A549 (cell line): ENCODE measurements around the gene RND2. TPM values are rescaled to one million over a fixed set of nuclear protein-coding genes. Genes with fewer than 3 reads are reported as not detected.
A peak's percentile ranks its signal among the peaks of the same experiment; 100 is the strongest.

ENCODE experiments used
- ATAC-seq, 2 experiments: fragments of 200-7000 bp in 1 of 2; fragments of >200 bp in 1 of 2; cut with Nextera tagmentation in 1 of 2; cut with Tn5 transposase in 1 of 2; 3 replicates each; pipeline versions ENCODE4 v1.8.0 to v1.9.1; 2018 to 2020; ENCODE audit warnings: mild to moderate bottlenecking in 1 of 2, moderate library complexity in 1 of 2
- CTCF ChIA-PET: fragments of 300-600 bp; sonication (Branson Sonifier 250); formaldehyde crosslinking; extraction: SDS; loops from one replicate; lab custom pipeline; 2021; ENCODE audit warnings: antibody characterized with exemption, inconsistent platforms; lab: Yijun Ruan, JAX
- POLR2A ChIA-PET: fragments of 350-600 bp; formaldehyde crosslinking; extraction: SDS; loops from one replicate; lab custom pipeline; 2021; ENCODE audit warnings: antibody characterized with exemption, inconsistent platforms; lab: Yijun Ruan, JAX
- DNase-seq, 2 experiments: peaks; one replicate each; pipeline versions ENCODE4 v3.0.0 to v3.0.0-alpha.2; 2011 to 2016; ENCODE audit warnings: low read depth in 1 of 2, low spot score in 1 of 2
- FAIRE-seq: peaks from 2 replicates; lab custom pipeline; 2011; peaks lifted over from hg19 to GRCh38; lab: Jason Lieb, UNC
- H3K27ac ChIP-seq, 2 experiments: fragments of >200 bp; sonication (Bioruptor Twin); formaldehyde crosslinking; 3 replicates each; pipeline ENCODE4 v1.5.1; 2016 to 2017
- H3K4me1 ChIP-seq: fragments of >200 bp; sonication (Bioruptor Twin); formaldehyde crosslinking; 3 replicates; pipeline ENCODE4 v1.6.1; 2016
- H3K4me2 ChIP-seq: fragments of >200 bp; sonication (Bioruptor Twin); formaldehyde crosslinking; 3 replicates; pipeline ENCODE4 v1.6.1; 2016
- H3K4me3 ChIP-seq: fragments of >200 bp; sonication (Bioruptor Twin); formaldehyde crosslinking; 3 replicates; pipeline ENCODE4 v1.5.1; 2016
- H3K9me3 ChIP-seq: fragments of >200 bp; sonication (Bioruptor Twin); formaldehyde crosslinking; 3 replicates; pipeline ENCODE4 v1.6.1; 2016
- BCL3 ChIP-seq: fragments of >200 bp; sonication (Bioruptor Twin); formaldehyde crosslinking; IDR thresholded peaks from 3 replicates; pipeline ENCODE4 v1.6.1; 2016
- BHLHE40 ChIP-seq: IDR thresholded peaks from 2 replicates; pipeline ENCODE4 v1.6.1; 2012; ENCODE audit warnings: low read depth, low read length, inconsistent platforms
- CBX2 ChIP-seq: fragments of 200-600 bp; sonication (generic); IDR thresholded peaks from 2 replicates; pipeline ENCODE4 v1.6.1; 2016; ENCODE audit warnings: low read depth, mild to moderate bottlenecking, borderline replicate concordance
- CBX8 ChIP-seq: fragments of 200-600 bp; sonication (generic); IDR thresholded peaks from 2 replicates; pipeline ENCODE4 v1.6.1; 2016
- CEBPB ChIP-seq, 2 experiments: fragments of >200 bp in 1 of 2; sonication (Bioruptor Twin) in 1 of 2; formaldehyde crosslinking in 1 of 2; IDR thresholded peaks; 2 replicates each; pipeline ENCODE4 v1.6.1; 2012 to 2016
- CHD2 ChIP-seq: fragments of 150-350 bp; IDR thresholded peaks from 2 replicates; pipeline ENCODE4 v1.6.1; 2014; ENCODE audit warnings: low read length; ENCODE audit not compliant: partially characterized antibody
- CHD4 ChIP-seq: fragments of 200-600 bp; sonication (generic); IDR thresholded peaks from 2 replicates; pipeline ENCODE4 v1.6.1; 2016; ENCODE audit warnings: antibody characterized with exemption, mild to moderate bottlenecking, borderline replicate concordance
- EHF ChIP-seq: fragments of 250-450 bp; sonication (Bioruptor Pico); IDR thresholded peaks from 2 replicates; pipeline ENCODE4 v1.5.0; 2020; ENCODE audit warnings: mild to moderate bottlenecking
- ELK1 ChIP-seq: fragments of 150-350 bp; IDR thresholded peaks from 2 replicates; pipeline ENCODE4 v1.6.1; 2014; ENCODE audit warnings: low read depth, mild to moderate bottlenecking, low read length
- EP300 ChIP-seq, 2 experiments: fragments of >200 bp; sonication (Bioruptor Twin); formaldehyde crosslinking; IDR thresholded peaks; 2 replicates in 1 of 2; 3 replicates in 1 of 2; pipeline ENCODE4 v1.6.1; 2016 to 2017
- ESRRA ChIP-seq: fragments of 150-350 bp; IDR thresholded peaks from 2 replicates; pipeline ENCODE4 v1.6.1; 2014; ENCODE audit warnings: mild to moderate bottlenecking, low read length, borderline replicate concordance
- FOSB ChIP-seq: fragments of 250-450 bp; sonication (Bioruptor Pico); IDR thresholded peaks from 2 replicates; pipeline ENCODE4 v1.5.0; 2020; ENCODE audit warnings: mild to moderate bottlenecking, moderate library complexity
- FOSL2 ChIP-seq, 2 experiments: fragments of 450-650 bp in 1 of 2; fragments of >200 bp in 1 of 2; sonication (Bioruptor Twin) in 1 of 2; formaldehyde crosslinking; IDR thresholded peaks; 2 replicates each; pipeline versions ENCODE4 v1.5.0 to v1.6.1; 2016 to 2020; ENCODE audit warnings: mild to moderate bottlenecking in 1 of 2, moderate library complexity in 1 of 2
- GATA3 ChIP-seq: IDR thresholded peaks from 2 replicates; pipeline ENCODE4 v1.6.1; 2012; ENCODE audit warnings: borderline replicate concordance
- HDAC2 ChIP-seq: fragments of 200-600 bp; sonication (generic); IDR thresholded peaks from 2 replicates; pipeline ENCODE4 v1.6.1; 2016
- HES2 ChIP-seq: fragments of >200 bp; sonication (Bioruptor Twin); formaldehyde crosslinking; IDR thresholded peaks from 2 replicates; pipeline ENCODE4 v1.6.1; 2016
- HEYL ChIP-seq: fragments of 250-450 bp; sonication (Bioruptor Pico); IDR thresholded peaks from 2 replicates; pipeline ENCODE4 v1.8.0; 2021; ENCODE audit warnings: mild to moderate bottlenecking, moderate library complexity
- HMGXB4 ChIP-seq: fragments of 250-450 bp; sonication (Bioruptor Pico); IDR thresholded peaks from 2 replicates; pipeline ENCODE4 v1.5.0; 2021; ENCODE audit warnings: mild to moderate bottlenecking, moderate library complexity, borderline replicate concordance
- HOXA7 ChIP-seq: fragments of 250-450 bp; sonication (Bioruptor Pico); IDR thresholded peaks from 2 replicates; pipeline ENCODE4 v1.5.0; 2020; ENCODE audit warnings: mild to moderate bottlenecking, moderate library complexity
- HOXB13 ChIP-seq: fragments of 250-450 bp; sonication (Bioruptor Pico); IDR thresholded peaks from 2 replicates; pipeline ENCODE4 v1.5.0; 2020; ENCODE audit warnings: low read depth, mild to moderate bottlenecking, moderate library complexity
- JUN ChIP-seq, 2 experiments: fragments of >200 bp; sonication (Bioruptor Twin); formaldehyde crosslinking; IDR thresholded peaks; 2 replicates in 1 of 2; 3 replicates in 1 of 2; pipeline ENCODE4 v1.6.1; 2016 to 2017
- JUNB ChIP-seq: fragments of >200 bp; sonication (Bioruptor Twin); formaldehyde crosslinking; IDR thresholded peaks from 2 replicates; pipeline ENCODE4 v1.6.1; 2016
- KDM1A ChIP-seq: fragments of 200-600 bp; sonication (generic); IDR thresholded peaks from 2 replicates; pipeline ENCODE4 v1.6.1; 2016; ENCODE audit warnings: low read depth, mild to moderate bottlenecking
- KDM5A ChIP-seq: fragments of 200-600 bp; sonication (generic); IDR thresholded peaks from 2 replicates; pipeline ENCODE4 v1.6.1; 2016; ENCODE audit warnings: antibody characterized with exemption, mild to moderate bottlenecking
- MAFK ChIP-seq: fragments of 450-650 bp; IDR thresholded peaks from 2 replicates; pipeline ENCODE4 v1.6.1; 2014; ENCODE audit not compliant: partially characterized antibody
- MAX ChIP-seq: IDR thresholded peaks from 2 replicates; pipeline ENCODE4 v1.6.1; 2012
- NFE2L2 ChIP-seq: fragments of 150-350 bp; conservative IDR thresholded peaks from 2 replicates; pipeline ENCODE4 v1.6.1; 2014; ENCODE audit warnings: low read length
- NPAS2 ChIP-seq: fragments of 250-450 bp; sonication (Bioruptor Pico); IDR thresholded peaks from 2 replicates; pipeline ENCODE4 v1.8.0; 2022; ENCODE audit warnings: mild to moderate bottlenecking, moderate library complexity, borderline replicate concordance
- PHF8 ChIP-seq: fragments of 200-600 bp; sonication (generic); IDR thresholded peaks from 2 replicates; pipeline ENCODE4 v1.6.1; 2016; ENCODE audit warnings: low read depth, mild to moderate bottlenecking, antibody characterized with exemption, moderate library complexity, borderline replicate concordance
- POLR2A ChIP-seq: IDR thresholded peaks from 2 replicates; pipeline ENCODE4 v1.6.1; 2012; ENCODE audit warnings: mild to moderate bottlenecking, low read length
- POLR2AphosphoS2 ChIP-seq: conservative IDR thresholded peaks from 2 replicates; pipeline ENCODE4 v1.6.1; 2012; ENCODE audit warnings: low read length, improper control_type of control experiment, inconsistent platforms
- RARB ChIP-seq: fragments of 250-450 bp; sonication (Bioruptor Pico); IDR thresholded peaks from 2 replicates; pipeline ENCODE4 v1.8.0; 2021; ENCODE audit warnings: mild to moderate bottlenecking, moderate library complexity
- RCOR1 ChIP-seq: fragments of 150-350 bp; IDR thresholded peaks from 2 replicates; pipeline ENCODE4 v1.6.1; 2014; ENCODE audit warnings: antibody characterized with exemption, low read length, low read depth
- RFX5 ChIP-seq: fragments of 450-650 bp; IDR thresholded peaks from 2 replicates; pipeline ENCODE4 v1.7.1; 2014; ENCODE audit warnings: antibody characterized with exemption, mild to moderate bottlenecking, moderate library complexity
- RNF2 ChIP-seq: fragments of 200-600 bp; sonication (generic); IDR thresholded peaks from 2 replicates; pipeline ENCODE4 v1.6.1; 2016; ENCODE audit warnings: low read depth, mild to moderate bottlenecking, antibody characterized with exemption, moderate library complexity, borderline replicate concordance
- SREBF2 ChIP-seq: fragments of 450-650 bp; IDR thresholded peaks from 2 replicates; pipeline ENCODE4 v1.6.1; 2014; ENCODE audit warnings: mild to moderate bottlenecking, moderate library complexity
- TFCP2L1 ChIP-seq: fragments of 250-450 bp; sonication (Bioruptor Pico); IDR thresholded peaks from 2 replicates; pipeline ENCODE4 v1.5.0; 2021; ENCODE audit warnings: mild to moderate bottlenecking
- ZC3H11A ChIP-seq: fragments of 450-650 bp; IDR thresholded peaks from 2 replicates; pipeline ENCODE4 v1.6.1; 2014; ENCODE audit warnings: antibody characterized with exemption, mild to moderate bottlenecking
- WGBS: methylation state at CpG from one replicate; pipeline ENCODE4 v1.1.6; 2017; ENCODE audit errors: missing lambda C conversion rate; 5-methylcytosine and 5-hydroxymethylcytosine counted together
- polyA plus RNA-seq, 4 experiments: library from polyadenylated mRNA; depleted of rRNA in 3 of 4; stranded (reverse); fragments of >200 nt; fragmentation: RNase III in 1 of 4; extraction: RNeasy Plus Mini Kit Qiagen cat#74134 plus additional on column Dnase treatment in 1 of 4; gene quantifications; 2 replicates in 3 of 4; 3 replicates in 1 of 4; pipeline ENCODE4 v1.2.3, GENCODE V29; 2011 to 2017

Gene RND2
- polyA plus RNA-seq, 2 of the 4 experiments (the other 2 are of a cell fraction): 0.19 to 0.28 TPM

GRCh38 chr17:42980274-42980765, 44.7 kb upstream of the RND2 start, which contains the start of gene RUNDC1:
Gene RUNDC1, plus strand, starts transcription at chr17:42980565. Its CDS starts 12 bp downstream, at chr17:42980577.
- no peaks in the 10 kb centered on the region for H3K9me3 ChIP-seq
- peak within 1 kb of the TSS; percentile 89 to 96 for H3K27ac ChIP-seq
- peak within 1 kb of the TSS; percentile 95 for H3K4me2 ChIP-seq
- 2% methylated on average over 34 of the region's 39 CpGs for WGBS
- H3K4me1 ChIP-seq: peaks cover 33% of the 10 kb centered on the region
- FAIRE-seq: no peak
- H3K4me3 ChIP-seq: peak within 1 kb of the TSS; percentile 86
- no peak for TF ChIP-seq HOXB13 (CRISPR knock-in tag)
- peak; percentile 62 to 89; a peak in 2 of 5 replicates for TF ChIP-seq JUN (IDR thresholded peaks at IDR 0.05)
- TF ChIP-seq TFCP2L1 (CRISPR knock-in tag): no peak
- no peak for TF ChIP-seq CBX8
- TF ChIP-seq JUNB: no peak
- no peak for TF ChIP-seq CEBPB (IDR thresholded peaks at IDR 0.05)
- no peak for TF ChIP-seq RNF2
- TF ChIP-seq NFE2L2: no peak
- no peak for TF ChIP-seq RCOR1
- TF ChIP-seq BCL3: peak; percentile 60; the same call in 1 of the 3 replicates
- peak; percentile 42 for TF ChIP-seq MAX
- TF ChIP-seq ZC3H11A: no peak
- TF ChIP-seq PHF8: peak; percentile 69; the same call in 1 of the 2 replicates
- no peak for TF ChIP-seq MAFK
- no peak for TF ChIP-seq HMGXB4 (CRISPR knock-in tag)
- 0 out of 2 replicates have a peak, but pooled peaks have one; percentile 10 for TF ChIP-seq GATA3
- TF ChIP-seq ELK1: no peak
- TF ChIP-seq HES2: no peak
- no peak for TF ChIP-seq ESRRA
- TF ChIP-seq KDM5A: peak; percentile 76
- TF ChIP-seq BHLHE40: no peak
- TF ChIP-seq CHD4: no peak
- peak; percentile 94 for TF ChIP-seq POLR2A
- no peak for TF ChIP-seq EHF
- no peak for TF ChIP-seq HDAC2
- TF ChIP-seq HEYL (CRISPR knock-in tag): no peak
- no peak for TF ChIP-seq EP300 (IDR thresholded peaks at IDR 0.05)
- TF ChIP-seq RARB: no peak
- no peak for TF ChIP-seq FOSB (CRISPR knock-in tag)
- no peak for TF ChIP-seq RFX5
- no peak for TF ChIP-seq CBX2
- TF ChIP-seq CHD2: no peak
- TF ChIP-seq POLR2AphosphoS2: no peak
- TF ChIP-seq FOSL2 (IDR thresholded peaks at IDR 0.05): no peak
- no peak for TF ChIP-seq FOSL2 (CRISPR knock-in tag; IDR thresholded peaks at IDR 0.05)
- no peak for TF ChIP-seq HOXA7 (CRISPR knock-in tag)
- TF ChIP-seq NPAS2 (CRISPR knock-in tag): no peak
- no peak for TF ChIP-seq KDM1A
- 0 out of 2 replicates have a peak, but pooled peaks have one; percentile 4 for TF ChIP-seq SREBF2
- CTCF ChIA-PET: interaction anchor here (1.0 to 11.1 kb wide), 6 partner anchors 12 to 142 kb away, joined by 3 to 86 read pairs (median 4); partner anchors contain the start of genes AOC2 and RPL27
- peak; percentile 88 to 94 for ATAC-seq
- POLR2A ChIA-PET: interaction anchor here (0.9 to 2.0 kb wide), 3 partner anchors 16 to 21 kb away, joined by 4 to 36 read pairs (median 5); partner anchors contain the start of genes AARSD1 and RPL27
- DNase-seq: peak; percentile 92 to 98
